Measurements from ENCODE around the gene CLDN24.

- TF ChIP-seq CTCF (IDR thresholded peaks at IDR 0.05) = no peak
- TF ChIP-seq POLR2AphosphoS5 (IDR thresholded peaks at IDR 0.05) = no peak
Observed at GRCh38 chr4:183323295-183323694, 1.1 kb upstream of the CLDN24 start.

Measured in transverse colon (tissue), 4 donors.